Measurements from ENCODE around the gene JARID2. TPM values are rescaled to one million over a fixed set of nuclear protein-coding genes. Genes with fewer than 3 reads are reported as not detected.

The JARID2 gene
- total and polyA plus RNA-seq, 2 of the 8 experiments (the other 6 are each of a cell fraction or from before 2014, with no cell fraction given): 60.1 to 239 TPM

- Histone ChIP-seq H4K8ac (ENCODE audit: extremely low read depth, insufficient read depth, low read length) (no peak overlapping the region), H3K18ac (ENCODE audit: extremely low read depth, low read length) (no peak overlapping the region), H3K56ac (replicated peaks; ENCODE audit: insufficient read length, low read depth, low read length) (no peak overlapping the region), H3K27me3 (replicated peaks in 1 of 4; ENCODE audit: control insufficient read depth in 3 of 4, extremely low read depth in 1 of 4, insufficient read depth in 3 of 4, low read length in 3 of 4) (no peaks in the 10 kb centered on the region), H2AFZ (ENCODE audit: low read length) (no peak overlapping the region), H3K4ac (replicated peaks; ENCODE audit: insufficient read length, low read depth, low read length) (no peak overlapping the region), H4K5ac (ENCODE audit: insufficient read length, low read depth, low read length) (no peak overlapping the region), H3K27ac (ENCODE audit: low read depth, low read length) (no peak overlapping the region), H2BK20ac (ENCODE audit: low read length) (no peak overlapping the region), H3K4me1 (replicated peaks in 1 of 4; ENCODE audit: control insufficient read depth in 3 of 4, insufficient read depth in 4 of 4, low read length in 3 of 4) (peaks cover 12 to 31% (median 24%) of the 10 kb centered on the region in 4 experiments), H2BK120ac (replicated peaks; ENCODE audit: low read depth, low read length) (no peak overlapping the region), H3K14ac (ENCODE audit: insufficient read length) (no peak overlapping the region), H2AK5ac (ENCODE audit: low read depth, low read length) (no peak overlapping the region), H2BK15ac (ENCODE audit: low read length) (no peak overlapping the region), H4K20me1 (replicated peaks in 1 of 2; ENCODE audit: control insufficient read depth in 1 of 2, insufficient read depth in 2 of 2, low read length in 2 of 2) (peaks cover 44 to 77% of the 10 kb centered on the region in 2 experiments), H3K79me2 (ENCODE audit: control insufficient read depth in 1 of 2, insufficient read depth in 2 of 2, low read length in 2 of 2) (peaks cover 86 to 100% of the 10 kb centered on the region in 2 experiments), H3K4me2 (ENCODE audit: insufficient read depth in 1 of 2, low read depth in 2 of 2, low read length in 2 of 2) (peak overlapping the region in 1 of 2 experiments; percentile 44; a peak in 2 of 4 replicates), H3K4me3 (ENCODE audit: extremely low read depth in 1 of 4, insufficient read depth in 2 of 4, low read depth in 3 of 4, low read length in 4 of 4) (no peak overlapping the region; a peak in 1 of 8 replicates), H3K9ac (replicated peaks in 1 of 4; ENCODE audit: extremely low read depth in 1 of 4, low read depth in 3 of 4, low read length in 3 of 4) (no peak overlapping the region), H2BK5ac (ENCODE audit: low read depth, low read length) (no peak overlapping the region), H3K9me3 (ENCODE audit: insufficient read depth in 2 of 2, low read depth in 1 of 2, low read length in 1 of 2) (no peaks in the 10 kb centered on the region), H4K91ac (replicated peaks; ENCODE audit: insufficient read length, low read length) (no peak overlapping the region), H3K23ac (ENCODE audit: insufficient read length) (no peak overlapping the region), H2BK12ac (ENCODE audit: low read depth, low read length) (no peak overlapping the region), H3K36me3 (ENCODE audit: control insufficient read depth in 2 of 4, insufficient read depth in 4 of 4, low read length in 3 of 4) (no peaks in the 10 kb centered on the region), H3K23me2 (ENCODE audit: low read depth, low read length) (no peaks in the 10 kb centered on the region), H3K79me1 (ENCODE audit: low read depth, low read length) (0 out of 2 replicates have a peak, but pooled peaks cover 2% of the 10 kb centered on the region)
- DNase-seq (ENCODE audit: low read depth in 1 of 2, low spot score in 2 of 2) (no peak), FAIRE-seq (no peak)
- WGBS, 2 experiments (ENCODE audit: extremely low coverage in 1 of 2, insufficient coverage in 1 of 2, insufficient read length in 1 of 2, insufficient replicate concordance in 2 of 2, low coverage in 1 of 2, low lambda C conversion rate in 2 of 2, missing lambda C conversion rate in 1 of 2): 77% methylated on average over 4 of the region's 4 CpGs; no CpG with 5 or more reads in 1 of the 2 experiments
- ChIA-PET CTCF (ENCODE audit: partially characterized antibody) (interaction anchor here (1.3 to 1.4 kb wide), 2 partner anchors 18 to 51 kb away, joined by 3 read pairs; no protein-coding TSS in a partner anchor), POLR2A (ENCODE audit: partially characterized antibody) (interaction anchor here (1.5 kb wide), 1 partner anchor 9 kb away, joined by 7 read pairs; no protein-coding TSS in a partner anchor)
- TF ChIP-seq GABPA (IDR thresholded peaks at IDR 0.05; ENCODE audit: borderline replicate concordance, insufficient read depth, low read length): no peak
- no peak for TF ChIP-seq YY1 (IDR thresholded peaks at IDR 0.05; ENCODE audit: low read depth, low read length)
- no peak for TF ChIP-seq SP2 (IDR thresholded peaks at IDR 0.05; ENCODE audit: low read length)
- no peak for TF ChIP-seq SRF (IDR thresholded peaks at IDR 0.05; ENCODE audit: low read depth, low read length)
These were observed 94.9 kb downstream of the JARID2 start for GRCh38 chr6:15340775-15341174.
